T47D (cell line): ENCODE results near the gene GPATCH11.

Experiments
- DNase-seq, 2 experiments: peaks; one replicate each; pipeline versions ENCODE4 v3.0.0 to v3.0.0-alpha.2; 2011 to 2012; ENCODE audit warnings: low read depth in 1 of 2, low spot score in 1 of 2
- JUND ChIP-seq: IDR thresholded peaks from 2 replicates; pipeline ENCODE4 v1.6.1; 2012; ENCODE audit warnings: low read depth
- in situ Hi-C: cut with HindIII; loops from 2 replicates; pipeline ENCODE4 v1.10.0; 2016; ENCODE audit warnings: low sequenced_read_pairs, low pct_unique_long_range_greater_than_20kb

Gene GPATCH11

DNA sequence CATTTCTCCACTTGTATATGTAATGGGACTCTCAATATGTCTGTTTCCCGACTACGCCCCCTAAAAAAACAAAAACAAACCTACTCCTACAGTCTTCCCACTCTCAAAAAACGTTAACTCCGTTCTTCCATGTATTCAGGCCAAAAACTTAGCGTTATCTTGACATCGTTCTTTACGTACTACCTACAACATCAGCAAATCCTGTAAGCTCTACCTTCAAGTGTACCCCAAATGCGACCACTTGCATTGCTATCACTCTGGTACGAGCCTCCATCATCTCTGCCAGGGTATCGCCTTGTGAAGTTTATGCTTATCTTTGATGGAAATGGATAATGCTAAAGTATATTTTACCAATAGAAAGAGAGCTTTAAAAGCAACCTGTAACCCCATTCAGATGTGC is 479 bp downstream of the GPATCH11 start:
- no peak for TF ChIP-seq JUND
- no peak for DNase-seq
- in situ Hi-C loops, result no loop called here

DNA sequence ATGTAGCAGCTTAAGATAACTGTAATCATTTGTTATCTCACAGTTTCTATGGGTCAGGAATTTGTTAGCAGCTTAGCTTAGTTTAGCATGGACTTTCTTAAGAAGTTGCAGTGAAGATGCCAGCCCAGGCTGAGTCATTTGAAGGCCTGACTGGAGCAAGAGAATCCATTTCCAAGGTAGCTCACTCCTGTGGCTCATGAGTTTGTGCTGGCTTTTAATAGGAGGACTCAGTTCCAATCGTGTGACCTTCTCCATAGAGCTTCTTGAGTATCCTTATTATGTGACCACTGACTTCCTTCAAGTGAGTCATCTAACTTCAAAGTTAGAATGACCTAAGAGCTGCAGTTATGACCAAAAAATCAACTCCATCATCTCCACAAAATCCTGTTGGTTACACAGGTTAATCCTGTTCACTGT is 1.4 kb downstream of the GPATCH11 start:
- DNase-seq, result no peak
- in situ Hi-C loops, result no loop called here
- TF ChIP-seq JUND, result no peak

DNA sequence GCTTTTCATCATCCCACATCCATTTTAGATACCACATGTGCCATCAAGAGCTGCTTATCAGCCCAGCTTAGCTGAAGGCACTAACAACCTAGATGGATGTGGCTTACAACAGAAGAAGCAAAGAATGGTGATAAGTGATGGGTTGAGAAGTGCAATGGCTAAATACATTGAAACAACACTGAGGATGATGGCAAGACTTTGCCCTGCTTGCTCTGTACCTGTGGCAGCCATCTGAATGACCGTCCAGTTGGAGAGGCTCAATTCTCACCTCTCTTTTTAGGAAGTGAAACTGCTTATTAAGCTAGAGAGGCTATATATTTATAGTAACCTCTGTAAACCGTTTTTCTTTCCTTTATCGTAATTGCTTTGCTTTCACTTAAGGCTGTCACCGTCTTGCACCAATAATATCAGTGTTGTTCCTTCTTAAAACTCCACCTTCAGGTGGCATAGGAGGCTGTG is 5.7 kb downstream of the GPATCH11 start:
- no peak for TF ChIP-seq JUND
- in situ Hi-C loops, result no loop called here
- DNase-seq, result no peak

DNA sequence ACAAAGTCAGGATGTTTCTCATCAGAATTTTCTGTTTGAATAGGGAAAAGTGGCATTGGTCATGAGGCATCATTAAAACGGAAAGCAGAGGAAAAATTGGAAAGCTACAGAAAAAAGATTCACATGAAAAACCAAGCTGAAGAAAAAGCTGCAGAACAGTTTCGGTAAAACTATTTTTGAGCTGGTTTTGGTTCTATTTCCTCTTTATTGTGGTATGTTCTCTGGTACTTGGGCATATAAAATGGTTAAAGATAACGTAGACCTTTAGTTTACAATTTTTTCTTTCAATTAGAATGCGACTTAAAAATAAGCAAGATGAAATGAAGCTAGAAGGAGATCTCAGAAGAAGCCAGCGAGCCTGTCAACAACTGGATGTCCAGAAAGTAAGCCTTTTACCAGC is 7.6 kb downstream of the GPATCH11 start:
- no peak for DNase-seq
- TF ChIP-seq JUND, result no peak
- in situ Hi-C loops, result no loop called here

DNA sequence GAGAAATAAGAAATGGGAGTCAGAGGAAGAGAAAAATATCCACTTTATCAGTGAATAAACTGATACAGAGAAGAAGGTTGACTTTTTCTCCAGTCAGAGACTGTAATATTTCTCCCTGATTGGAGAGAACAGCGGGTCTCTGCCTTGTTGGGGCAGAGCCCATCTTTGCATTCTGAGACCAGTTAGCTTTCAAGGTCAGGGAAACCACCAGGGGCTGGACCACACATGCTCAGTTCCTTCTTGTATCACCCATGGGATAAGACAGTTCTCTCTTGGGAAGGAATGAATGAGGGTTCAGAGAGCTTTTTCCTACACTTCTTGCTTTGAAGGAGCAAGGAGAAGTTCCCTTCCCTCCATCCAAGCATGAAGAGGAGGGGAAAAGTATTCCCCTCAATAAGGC is 12.2 kb downstream of the GPATCH11 start:
- DNase-seq, result no peak
- no peak for TF ChIP-seq JUND
- in situ Hi-C loops, result no loop called here

DNA sequence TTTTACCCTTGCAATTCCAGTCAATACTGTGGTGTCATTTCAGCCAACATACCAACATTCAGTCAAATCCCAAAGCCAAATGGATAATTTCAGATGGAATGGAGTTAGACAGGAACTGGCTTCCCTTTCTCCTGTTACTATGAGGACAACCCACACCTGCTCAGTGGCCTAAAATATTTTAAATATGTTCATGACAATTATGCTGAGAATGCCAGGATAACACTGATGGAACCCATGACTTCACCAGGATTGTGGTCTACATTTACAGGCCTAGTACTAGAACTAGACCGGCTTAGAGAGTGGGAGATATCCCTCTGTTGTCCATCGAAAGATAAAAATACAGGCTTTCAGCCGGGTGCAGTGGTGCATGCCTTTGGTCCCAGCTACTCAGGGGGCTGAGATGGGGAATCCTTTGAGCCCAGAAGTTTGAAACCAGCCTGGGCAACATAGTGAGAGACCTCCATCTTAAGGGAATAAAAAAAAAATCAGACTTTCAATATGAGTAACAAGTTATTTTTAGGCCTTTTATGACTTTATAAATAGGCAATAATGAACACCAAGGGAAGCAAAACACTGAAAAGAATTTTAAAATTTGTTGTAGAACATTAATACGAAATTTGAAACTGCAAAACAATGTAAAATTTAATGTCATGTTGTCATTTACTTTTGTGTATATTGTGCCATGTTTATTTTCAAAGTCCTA is 14.2 kb downstream of the GPATCH11 start:
- in situ Hi-C loops, result no loop called here
- no peak for TF ChIP-seq JUND
- peak in 1 of 2 experiments; percentile 25 for DNase-seq

DNA sequence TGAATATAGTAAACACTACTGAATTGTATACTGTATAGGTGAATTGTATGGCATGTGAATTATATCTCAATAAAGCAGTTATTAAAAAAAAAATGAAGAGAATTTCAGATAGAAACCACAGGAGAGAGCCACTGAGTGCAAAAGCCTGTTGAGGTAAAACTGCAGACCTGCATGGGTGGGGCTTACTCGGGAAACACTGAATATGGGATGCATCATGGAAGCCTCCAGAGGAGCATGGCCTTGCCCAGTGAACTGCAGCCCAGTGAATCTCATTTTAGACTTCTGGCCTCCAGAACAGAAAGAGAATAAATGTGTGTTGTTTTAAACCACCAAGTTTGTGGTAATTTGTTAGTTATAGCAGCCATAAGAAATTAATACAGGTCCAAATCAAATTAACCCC is 15.7 kb downstream of the GPATCH11 start:
- TF ChIP-seq JUND, result no peak
- no peak for DNase-seq
- in situ Hi-C loops, result no loop called here

DNA sequence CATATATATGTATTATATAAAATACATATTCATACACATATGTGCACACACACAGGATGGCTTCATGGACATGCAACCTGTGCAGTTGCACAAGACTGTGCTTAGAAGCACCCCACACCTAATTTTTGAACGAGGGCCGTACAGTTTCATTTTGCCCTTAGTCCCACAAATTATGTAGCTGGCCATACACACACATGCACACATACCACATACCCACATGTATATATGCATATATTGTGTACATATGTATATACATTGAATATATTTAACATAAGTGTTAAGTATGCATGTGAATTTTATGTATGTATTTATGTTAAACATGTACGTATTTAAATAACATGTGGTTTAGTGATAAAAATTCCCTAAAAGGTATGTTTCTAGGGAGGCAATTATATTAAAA is 18.3 kb downstream of the GPATCH11 start:
- no peak for TF ChIP-seq JUND
- in situ Hi-C loops, result no loop called here

DNA sequence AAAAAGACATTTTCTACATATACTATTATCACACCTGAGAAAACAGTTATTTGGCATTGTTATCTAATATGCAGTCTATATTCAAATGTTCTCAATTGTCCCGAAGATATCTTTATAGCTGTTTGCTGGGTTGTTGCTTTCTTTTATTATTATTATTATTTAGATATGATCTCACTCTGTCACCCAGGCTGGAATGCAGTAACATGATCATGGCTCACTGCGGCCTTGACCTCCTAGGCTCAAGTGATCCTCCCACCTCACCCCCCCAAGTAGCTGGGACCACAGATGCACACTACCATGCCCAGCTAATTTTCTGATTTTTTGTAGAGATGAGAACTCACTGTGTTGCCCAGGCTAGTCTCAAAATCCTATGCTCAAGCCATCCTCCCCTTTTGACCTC is 19.9 kb downstream of the GPATCH11 start:
- in situ Hi-C loops, result no loop called here
- no peak for TF ChIP-seq JUND

More for the DNA sequence above, 18.3 kb downstream of the GPATCH11 start:
- no peak for DNase-seq

DNA sequence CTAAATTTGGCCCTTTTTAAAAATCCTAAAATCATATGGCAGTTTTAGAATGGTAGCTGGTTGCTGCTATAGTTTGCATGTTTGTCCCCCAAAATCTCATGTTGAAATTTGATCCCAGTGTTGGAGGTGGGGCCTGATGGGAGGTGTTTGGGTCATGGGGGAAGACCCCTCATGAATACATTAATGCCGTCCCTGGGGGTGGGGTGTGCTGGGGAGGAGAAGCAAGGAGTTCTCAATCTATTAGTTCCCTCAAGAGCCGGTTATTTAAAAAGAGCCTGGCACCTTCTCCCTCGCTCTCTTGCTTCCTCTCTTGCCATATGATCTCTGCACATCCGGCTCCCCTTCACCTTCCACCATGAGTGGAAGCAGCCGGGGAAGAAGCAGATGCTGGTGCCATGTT is 20.8 kb downstream of the GPATCH11 start:
- no peak for TF ChIP-seq JUND
- no peak for DNase-seq

More for the DNA sequence above, 19.9 kb downstream of the GPATCH11 start:
- DNase-seq, result no peak

DNA sequence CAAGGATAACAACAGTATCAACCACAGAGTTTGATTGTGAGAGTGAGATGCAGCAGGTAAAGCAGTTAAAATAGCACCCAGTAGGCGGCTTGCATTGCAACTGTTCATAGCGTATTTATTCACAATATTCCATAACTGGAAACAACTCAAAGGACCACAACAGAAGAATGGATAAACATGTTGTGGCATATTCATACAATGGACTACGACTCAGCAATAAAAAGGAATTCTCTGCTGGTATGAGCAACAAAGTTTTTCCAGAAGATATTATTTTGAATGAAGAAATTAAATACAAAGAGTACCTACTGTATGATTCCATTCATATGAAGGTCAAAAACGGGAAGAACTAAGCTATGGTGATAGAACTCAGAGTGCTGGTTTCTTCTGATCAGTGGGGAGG is 25.2 kb downstream of the GPATCH11 start:
- DNase-seq, result no peak
- in situ Hi-C loops, result no loop called here
- no peak for TF ChIP-seq JUND

More for the DNA sequence above, 20.8 kb downstream of the GPATCH11 start:
- in situ Hi-C loops, result no loop called here

DNA sequence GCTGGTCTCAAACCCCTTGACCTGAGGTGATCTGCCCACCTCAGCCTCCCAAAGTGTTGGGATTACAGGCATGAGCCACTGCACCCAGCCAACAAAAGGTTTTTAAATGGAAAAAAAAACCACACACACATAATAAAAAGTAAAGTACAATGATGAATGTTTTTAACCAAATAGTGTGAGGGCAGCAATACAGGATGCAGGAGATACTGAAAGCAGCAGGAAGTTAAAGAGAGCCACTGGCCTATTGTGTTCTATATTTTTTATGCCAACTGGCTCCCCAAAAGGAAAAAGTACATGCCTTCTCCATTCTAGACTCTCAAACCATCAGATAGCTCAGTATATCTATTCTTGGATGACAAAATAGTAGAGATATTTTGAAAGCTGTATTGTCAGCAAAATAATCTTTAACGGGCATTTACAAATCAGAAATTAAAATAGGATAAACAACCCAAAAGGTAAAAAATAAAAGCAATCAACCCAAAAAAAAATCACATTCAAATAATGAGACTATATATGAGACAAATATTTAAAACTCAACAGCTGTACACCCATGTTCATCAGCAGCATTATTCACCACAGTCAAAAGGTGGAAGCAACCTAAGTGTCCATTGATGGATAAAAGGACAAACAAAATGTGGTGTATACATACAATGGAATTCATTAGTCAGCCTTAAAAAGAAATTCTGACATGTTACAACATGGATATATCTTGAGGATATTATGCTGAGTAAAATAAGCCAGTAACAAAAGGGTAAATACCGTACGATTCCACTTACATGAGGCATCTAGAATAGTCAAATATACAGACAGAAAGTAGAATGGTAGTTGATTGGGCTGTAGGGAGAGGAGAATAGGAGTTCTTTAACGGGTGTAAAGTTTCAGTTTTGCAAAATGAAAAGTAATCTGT is 26.2 kb downstream of the GPATCH11 start:
- in situ Hi-C loops, result no loop called here
- no peak for TF ChIP-seq JUND
- DNase-seq, result no peak

DNA sequence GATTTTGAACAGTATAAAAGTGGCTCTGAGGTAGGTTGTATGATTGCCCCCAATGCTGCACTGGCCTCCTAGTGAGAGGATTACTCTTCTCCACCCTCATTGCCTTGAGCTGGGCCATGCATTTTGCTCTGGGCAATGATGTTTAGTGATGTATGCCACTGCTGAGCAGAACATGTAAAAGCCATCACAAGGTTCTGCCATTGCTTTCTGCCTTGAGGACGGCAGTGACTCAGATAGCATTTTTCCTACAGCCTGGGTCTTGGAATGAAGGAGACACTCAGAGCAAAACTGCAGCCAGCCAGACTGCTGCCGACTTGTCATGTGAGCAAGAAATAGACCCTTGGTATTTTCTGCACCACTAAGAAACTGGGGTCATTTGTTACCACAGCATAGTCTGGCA is 27.6 kb downstream of the GPATCH11 start:
- DNase-seq, result no peak
- in situ Hi-C loops, result no loop called here
- no peak for TF ChIP-seq JUND
